HFFc6 (cell line): ENCODE data around the gene AKAP6. TPM values are rescaled to one million over a fixed set of nuclear protein-coding genes. Genes with fewer than 3 reads are reported as not detected.

ENCODE experiments used
- DNase-seq: peaks from one replicate; pipeline ENCODE4 v3.0.0-alpha.2; 2018
- H3K27ac Mint-ChIP-seq: 2 replicates; pipeline ENCODE4 v1.8.0; 2020; ENCODE audit warnings: mild to moderate bottlenecking, mixed read lengths
- H3K27me3 Mint-ChIP-seq: 2 replicates; pipeline ENCODE4 v1.8.0; 2021; ENCODE audit warnings: mild to moderate bottlenecking, moderate library complexity, mixed read lengths; ENCODE audit not compliant: insufficient read depth
- H3K36me3 Mint-ChIP-seq: 2 replicates; pipeline ENCODE4 v1.8.0; 2021; ENCODE audit warnings: low read depth, mixed read lengths
- H3K4me1 Mint-ChIP-seq: 2 replicates; pipeline ENCODE4 v1.8.0; 2020; ENCODE audit warnings: low read depth, mixed read lengths
- H3K4me3 Mint-ChIP-seq: 2 replicates; pipeline ENCODE4 v1.8.0; 2020; ENCODE audit warnings: mild to moderate bottlenecking, moderate library complexity, mixed read lengths
- H3K9me3 Mint-ChIP-seq: 2 replicates; pipeline ENCODE4 v1.8.0; 2020; ENCODE audit warnings: mild to moderate bottlenecking, mixed read lengths
- total RNA-seq, 6 experiments: library from RNA; stranded (reverse); fragmentation: NEBNext Ultra II Directional; extraction: Animal tissue kit (Norgen Biotek cat#: 25700); gene quantifications; 2 replicates in 1 of 6; 3 replicates in 5 of 6; pipeline ENCODE4 v1.2.3, GENCODE V29; 2021
- TF ChIP-seq, protein P1 (sequence below): fragments of 200-600 bp; sonication (generic); IDR thresholded peaks from 2 replicates; pipeline ENCODE4 v1.5.0; 2021; ENCODE audit warnings: antibody characterized with exemption, mild to moderate bottlenecking

AKAP6 gene
- total RNA-seq, 6 experiments from 2014 or later = 6.1 to 9.8 (median 6.5) TPM

GRCh38 chr14:32625211-32625610 lies 296.1 kb downstream of the AKAP6 start:
- H3K4me3 Mint-ChIP-seq = no peak overlapping the region
- no peak for DNase-seq
- TF ChIP-seq, protein P1, sequence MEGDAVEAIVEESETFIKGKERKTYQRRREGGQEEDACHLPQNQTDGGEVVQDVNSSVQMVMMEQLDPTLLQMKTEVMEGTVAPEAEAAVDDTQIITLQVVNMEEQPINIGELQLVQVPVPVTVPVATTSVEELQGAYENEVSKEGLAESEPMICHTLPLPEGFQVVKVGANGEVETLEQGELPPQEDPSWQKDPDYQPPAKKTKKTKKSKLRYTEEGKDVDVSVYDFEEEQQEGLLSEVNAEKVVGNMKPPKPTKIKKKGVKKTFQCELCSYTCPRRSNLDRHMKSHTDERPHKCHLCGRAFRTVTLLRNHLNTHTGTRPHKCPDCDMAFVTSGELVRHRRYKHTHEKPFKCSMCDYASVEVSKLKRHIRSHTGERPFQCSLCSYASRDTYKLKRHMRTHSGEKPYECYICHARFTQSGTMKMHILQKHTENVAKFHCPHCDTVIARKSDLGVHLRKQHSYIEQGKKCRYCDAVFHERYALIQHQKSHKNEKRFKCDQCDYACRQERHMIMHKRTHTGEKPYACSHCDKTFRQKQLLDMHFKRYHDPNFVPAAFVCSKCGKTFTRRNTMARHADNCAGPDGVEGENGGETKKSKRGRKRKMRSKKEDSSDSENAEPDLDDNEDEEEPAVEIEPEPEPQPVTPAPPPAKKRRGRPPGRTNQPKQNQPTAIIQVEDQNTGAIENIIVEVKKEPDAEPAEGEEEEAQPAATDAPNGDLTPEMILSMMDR = no peak
- H3K9me3 Mint-ChIP-seq = no peaks in the 10 kb centered on the region
- H3K27me3 Mint-ChIP-seq = no peaks in the 10 kb centered on the region
- no peak overlapping the region for H3K27ac Mint-ChIP-seq
- H3K36me3 Mint-ChIP-seq = peaks cover 6% of the 10 kb centered on the region
- H3K4me1 Mint-ChIP-seq = peaks cover 40% of the 10 kb centered on the region

DNA sequence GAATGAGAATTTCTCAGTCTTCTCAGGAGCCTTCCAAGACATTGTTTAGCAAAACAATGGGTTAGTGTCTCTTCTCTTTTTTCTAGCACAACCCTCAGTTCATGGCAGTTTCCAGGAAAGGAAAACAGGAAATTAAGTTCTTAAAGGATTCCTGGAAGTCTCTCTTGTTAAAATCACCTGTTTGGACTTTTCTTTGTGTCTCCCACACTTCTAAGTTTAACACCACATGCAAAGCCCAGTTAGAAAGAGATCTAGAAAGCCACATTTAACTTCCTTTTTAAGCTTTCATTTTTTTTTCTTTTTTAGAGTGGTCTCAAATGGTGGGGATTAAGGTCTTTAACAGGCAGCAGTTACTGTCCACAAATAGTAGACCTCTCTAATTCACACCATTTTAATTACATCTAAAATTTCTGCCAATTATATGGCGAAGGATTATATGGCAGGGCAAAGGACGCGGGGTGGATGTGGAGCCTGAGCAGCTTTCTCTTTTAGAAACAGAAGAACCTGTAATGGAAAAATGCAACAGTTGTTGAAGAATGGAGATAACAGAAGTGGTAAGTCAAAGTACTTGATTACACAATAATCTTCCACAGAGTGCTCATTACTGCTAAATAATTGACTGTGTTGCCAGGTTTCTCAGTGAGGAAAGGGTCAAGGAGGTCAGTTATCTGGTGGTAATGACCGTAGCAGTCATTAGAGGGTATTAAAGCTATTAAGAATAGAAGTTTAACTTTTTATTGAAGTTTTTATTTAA lies 298.6 kb downstream of the AKAP6 start:
- no peak for DNase-seq
- Mint-ChIP-seq H3K4me3 (no peak overlapping the region), H3K27ac (no peak overlapping the region), H3K9me3 (no peaks in the 10 kb centered on the region), H3K27me3 (no peaks in the 10 kb centered on the region; the same call in 1 of the 2 replicates), H3K4me1 (peaks cover 23% of the 10 kb centered on the region), H3K36me3 (peaks cover 6% of the 10 kb centered on the region)
- TF ChIP-seq, protein P1 = no peak

GRCh38 chr14:32629236-32629635 lies 300.1 kb downstream of the AKAP6 start:
- peaks cover 22% of the 10 kb centered on the region for H3K4me1 Mint-ChIP-seq
- H3K27ac Mint-ChIP-seq = no peak overlapping the region
- H3K27me3 Mint-ChIP-seq = no peaks in the 10 kb centered on the region; the same call in none of the 2 replicates
- TF ChIP-seq, protein P1 = no peak
- no peak for DNase-seq
- no peak overlapping the region for H3K4me3 Mint-ChIP-seq
- H3K36me3 Mint-ChIP-seq = peaks cover 6% of the 10 kb centered on the region
- no peaks in the 10 kb centered on the region for H3K9me3 Mint-ChIP-seq

DNA sequence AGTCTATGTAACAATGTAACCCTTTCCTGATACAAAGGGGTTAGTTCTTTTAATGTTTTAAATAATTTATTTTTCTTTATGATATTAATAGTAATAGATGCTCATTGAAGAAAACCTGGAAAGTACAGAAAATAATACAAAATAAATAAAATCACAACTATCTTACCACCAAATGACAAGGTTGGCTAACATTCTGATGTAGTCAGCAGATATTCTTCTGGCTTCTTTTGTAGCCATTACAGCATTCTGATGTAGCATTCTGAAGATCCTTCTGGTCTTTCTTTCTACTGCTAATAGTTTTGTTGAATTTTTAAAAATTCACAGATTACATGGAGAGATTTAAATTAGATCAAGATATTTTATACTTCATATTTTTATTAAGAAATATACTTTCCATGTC lies 301.6 kb downstream of the AKAP6 start:
- no peak overlapping the region for H3K27ac Mint-ChIP-seq
- no peak overlapping the region for H3K4me3 Mint-ChIP-seq
- peaks cover 34% of the 10 kb centered on the region for H3K4me1 Mint-ChIP-seq
- no peaks in the 10 kb centered on the region for H3K9me3 Mint-ChIP-seq
- TF ChIP-seq, protein P1 = no peak
- no peaks in the 10 kb centered on the region; the same call in none of the 2 replicates for H3K27me3 Mint-ChIP-seq
- peaks cover 6% of the 10 kb centered on the region for H3K36me3 Mint-ChIP-seq
- no peak for DNase-seq

DNA sequence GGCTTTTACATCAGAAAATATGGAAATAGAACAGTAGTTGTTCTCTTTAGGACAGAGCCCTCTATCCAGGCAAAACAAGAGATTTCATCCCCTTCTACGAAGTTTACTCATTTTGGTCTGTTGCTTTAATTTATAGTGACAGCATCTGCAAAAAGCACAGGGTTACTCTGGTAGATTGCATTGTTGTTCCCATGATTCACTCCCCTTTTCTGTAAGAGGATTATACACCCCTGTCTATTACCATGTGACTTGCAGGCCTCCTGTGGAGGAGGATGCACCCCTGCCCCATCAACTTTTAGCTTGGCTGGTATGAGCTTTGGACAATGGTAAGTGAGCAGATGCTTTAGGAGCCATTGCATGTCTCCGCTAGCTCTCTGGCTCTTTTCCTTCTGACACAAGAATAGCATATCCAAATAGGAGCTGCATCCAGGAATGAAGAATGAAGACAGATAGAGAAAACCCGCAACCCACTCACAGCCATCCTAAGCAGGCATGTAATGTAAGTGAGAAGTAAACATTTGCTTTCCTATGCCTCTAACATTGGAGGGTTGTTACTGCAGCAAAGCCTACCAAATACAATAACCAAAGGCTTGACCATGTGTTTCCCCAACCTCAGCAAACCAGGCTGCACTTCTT lies 304.2 kb downstream of the AKAP6 start:
- no peak for DNase-seq
- Mint-ChIP-seq H3K36me3 (no peaks in the 10 kb centered on the region), H3K27me3 (no peaks in the 10 kb centered on the region; the same call in none of the 2 replicates), H3K27ac (no peak overlapping the region), H3K4me3 (no peak overlapping the region), H3K4me1 (peaks cover 37% of the 10 kb centered on the region), H3K9me3 (no peaks in the 10 kb centered on the region)
- TF ChIP-seq, protein P1 = no peak
